AG09309 (cell line): Measurements from ENCODE around the gene NEAT1.

Source experiments
- DNase-seq: peaks from one replicate; pipeline ENCODE4 v3.0.0-alpha.2; 2010; ENCODE audit warnings: low read depth
- H3K4me3 ChIP-seq: 2 replicates; pipeline ENCODE4 v1.5.1; 2011; ENCODE audit warnings: mild to moderate bottlenecking, low read depth, low read length, moderate library complexity; ENCODE audit not compliant: control insufficient read depth
- TF ChIP-seq, protein P1 (sequence below): IDR thresholded peaks from 2 replicates; pipeline ENCODE4 v1.5.1; 2011; ENCODE audit warnings: mild to moderate bottlenecking, low read depth, low read length, inconsistent platforms; ENCODE audit not compliant: insufficient read depth, control insufficient read depth; ENCODE audit errors: missing control alignments

NEAT1 gene

DNA sequence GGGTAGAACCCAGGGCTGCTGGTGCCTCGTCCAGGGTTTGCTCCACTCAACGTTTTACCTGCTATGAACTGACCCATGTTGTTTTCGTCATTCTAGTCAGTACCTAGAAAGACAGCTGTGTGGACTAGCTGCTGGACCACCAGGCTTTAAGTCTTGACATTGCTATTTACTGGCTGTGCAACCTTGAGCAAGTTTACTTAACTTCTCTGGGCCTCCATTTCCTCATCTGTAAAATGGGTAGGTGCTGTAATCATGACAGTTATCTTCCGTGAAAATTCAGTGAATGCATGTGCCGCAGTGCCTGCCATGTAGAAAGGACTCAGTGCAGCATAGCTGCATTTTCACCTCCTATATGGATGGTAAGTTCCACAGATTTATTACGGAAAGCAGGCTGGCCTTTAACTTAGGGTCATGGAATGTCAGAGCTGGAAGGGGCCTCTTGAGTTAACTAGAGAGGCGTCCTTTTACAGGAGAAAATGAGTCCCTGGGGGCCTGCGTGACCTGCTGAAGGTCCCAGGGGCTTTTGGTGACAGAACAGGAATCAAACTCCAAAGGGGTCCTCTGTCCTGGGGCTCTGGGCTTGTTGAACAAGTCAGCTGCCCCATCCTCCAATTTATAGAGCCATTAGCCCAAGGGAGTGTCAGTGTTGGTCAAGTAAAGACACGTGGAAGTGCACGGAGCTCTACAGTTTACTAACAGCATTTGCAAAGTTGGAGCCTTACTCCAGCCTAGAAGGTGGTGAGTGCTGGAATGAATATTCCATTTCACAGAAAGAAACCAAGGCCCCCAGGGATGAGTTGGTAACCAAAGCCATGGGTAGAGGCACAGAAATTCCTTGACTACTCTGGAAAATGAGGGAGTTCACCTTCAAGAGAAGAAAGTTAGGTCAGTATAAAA is 64.2 kb downstream of the NEAT1 start:
- DNase-seq: no peak
- TF ChIP-seq, protein P1, sequence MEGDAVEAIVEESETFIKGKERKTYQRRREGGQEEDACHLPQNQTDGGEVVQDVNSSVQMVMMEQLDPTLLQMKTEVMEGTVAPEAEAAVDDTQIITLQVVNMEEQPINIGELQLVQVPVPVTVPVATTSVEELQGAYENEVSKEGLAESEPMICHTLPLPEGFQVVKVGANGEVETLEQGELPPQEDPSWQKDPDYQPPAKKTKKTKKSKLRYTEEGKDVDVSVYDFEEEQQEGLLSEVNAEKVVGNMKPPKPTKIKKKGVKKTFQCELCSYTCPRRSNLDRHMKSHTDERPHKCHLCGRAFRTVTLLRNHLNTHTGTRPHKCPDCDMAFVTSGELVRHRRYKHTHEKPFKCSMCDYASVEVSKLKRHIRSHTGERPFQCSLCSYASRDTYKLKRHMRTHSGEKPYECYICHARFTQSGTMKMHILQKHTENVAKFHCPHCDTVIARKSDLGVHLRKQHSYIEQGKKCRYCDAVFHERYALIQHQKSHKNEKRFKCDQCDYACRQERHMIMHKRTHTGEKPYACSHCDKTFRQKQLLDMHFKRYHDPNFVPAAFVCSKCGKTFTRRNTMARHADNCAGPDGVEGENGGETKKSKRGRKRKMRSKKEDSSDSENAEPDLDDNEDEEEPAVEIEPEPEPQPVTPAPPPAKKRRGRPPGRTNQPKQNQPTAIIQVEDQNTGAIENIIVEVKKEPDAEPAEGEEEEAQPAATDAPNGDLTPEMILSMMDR: no peak
- no peak overlapping the region for H3K4me3 ChIP-seq

DNA sequence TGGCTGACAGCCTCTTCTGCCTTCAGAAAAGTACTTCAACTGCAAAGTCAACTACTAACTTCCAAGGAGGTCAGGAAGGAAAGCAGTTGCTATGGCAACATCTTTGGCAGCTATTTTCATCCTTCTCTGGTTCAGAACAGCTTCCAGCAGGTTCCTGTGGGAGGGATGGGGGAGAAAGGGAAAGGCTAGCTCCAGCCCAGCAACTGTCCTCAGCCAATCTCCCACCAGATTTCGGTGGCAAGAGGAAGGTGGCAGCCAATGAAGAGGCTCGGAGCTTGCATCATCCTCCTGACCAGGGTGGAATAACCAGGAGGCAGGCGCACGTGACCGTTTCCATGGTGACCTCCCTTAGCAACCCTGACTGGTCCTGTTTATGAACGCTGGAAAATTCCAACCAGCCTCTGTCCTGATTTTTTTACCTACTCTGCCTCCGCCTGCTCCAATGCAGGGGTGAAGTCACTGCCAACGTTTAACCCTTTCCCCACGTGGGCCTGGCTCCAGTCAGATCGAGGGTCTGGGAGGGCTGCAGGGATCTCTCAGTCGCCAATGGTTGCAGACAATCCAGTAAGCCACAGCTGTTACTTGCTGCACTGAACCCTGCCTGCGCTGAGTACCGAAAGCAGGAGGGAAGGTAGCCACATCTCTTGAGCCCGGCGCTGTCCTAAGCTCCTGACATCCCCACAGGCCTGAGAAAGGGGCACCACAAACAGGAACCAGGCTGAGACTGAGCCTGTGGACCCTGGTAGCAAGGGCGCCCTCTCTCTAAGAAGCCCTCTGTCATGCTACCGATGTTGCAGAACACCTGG is 65.1 kb downstream of the NEAT1 start:
- peak; percentile 100 for DNase-seq
- no peak overlapping the region for H3K4me3 ChIP-seq
- TF ChIP-seq, protein P1: no peak

DNA sequence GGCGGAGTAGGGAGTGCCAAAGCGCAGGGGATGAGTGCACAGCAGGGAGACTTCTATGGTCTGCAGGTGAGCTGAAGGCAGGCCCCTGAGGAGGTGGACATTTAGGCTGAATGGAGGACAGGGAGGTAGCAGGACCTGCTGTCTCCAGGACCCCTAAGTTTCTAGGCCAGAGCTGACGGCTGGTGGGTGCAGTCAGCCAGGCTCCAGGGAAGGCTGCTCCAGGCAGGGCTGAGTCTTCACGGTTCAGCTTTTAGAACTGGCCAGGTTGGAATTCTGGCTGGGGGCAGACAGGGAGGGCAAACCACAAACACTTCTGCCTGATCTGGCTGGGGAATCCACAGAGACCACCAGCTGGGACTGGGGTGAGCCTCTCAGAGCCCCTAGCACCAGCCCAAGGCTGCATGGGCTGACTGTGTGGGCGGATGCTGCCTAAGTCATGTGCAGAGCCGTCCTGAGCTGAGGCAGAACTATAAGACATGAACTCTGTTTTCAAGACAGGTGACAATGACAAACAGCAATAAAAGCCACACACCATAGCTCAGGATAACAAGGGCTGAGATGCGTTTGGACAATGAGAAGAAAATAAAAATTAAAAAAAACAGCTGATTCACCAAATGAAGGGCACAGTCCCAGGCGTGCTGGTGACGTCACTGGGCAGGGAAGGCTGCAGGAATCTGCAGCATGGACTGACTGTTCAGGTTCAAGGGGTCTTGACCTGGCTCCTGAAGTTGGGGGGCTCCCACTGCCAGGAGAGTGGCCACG is 65.9 kb downstream of the NEAT1 start:
- H3K4me3 ChIP-seq: no peak overlapping the region
- DNase-seq: no peak
- TF ChIP-seq, protein P1: no peak

DNA sequence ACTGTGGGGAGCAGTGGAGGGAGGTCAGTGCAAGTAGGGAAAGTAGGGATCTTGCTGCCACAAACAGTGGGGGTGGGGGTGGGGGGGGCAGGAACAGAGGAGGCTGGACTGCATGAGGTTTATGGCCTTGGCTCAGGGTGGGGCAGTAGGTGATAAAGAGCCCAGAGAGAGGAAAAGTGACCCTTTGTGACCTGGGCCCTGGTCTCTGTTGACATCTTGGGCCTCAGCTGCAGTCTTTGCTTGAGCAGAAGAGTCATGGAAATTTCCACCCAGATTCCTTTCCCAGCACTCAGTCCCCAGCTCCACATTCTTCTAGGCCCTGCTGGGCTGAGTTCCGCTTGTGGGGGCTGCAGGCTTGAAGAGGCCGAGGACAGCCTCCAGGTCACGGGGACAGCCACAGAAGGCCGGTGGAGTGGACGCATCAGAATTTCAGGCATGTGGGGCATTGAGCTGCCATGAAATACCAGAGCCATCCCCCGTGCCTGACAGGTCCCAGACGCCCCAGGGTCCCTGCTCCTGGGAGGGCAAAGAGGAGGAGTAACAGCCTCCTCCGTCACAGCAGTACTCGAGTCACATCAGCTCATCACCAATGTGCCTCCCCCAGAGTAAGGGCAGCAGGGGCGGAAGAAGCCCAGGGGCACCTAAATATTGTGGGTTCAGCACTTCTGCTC is 66.6 kb downstream of the NEAT1 start:
- H3K4me3 ChIP-seq: no peak overlapping the region
- TF ChIP-seq, protein P1: no peak
- DNase-seq: no peak

DNA sequence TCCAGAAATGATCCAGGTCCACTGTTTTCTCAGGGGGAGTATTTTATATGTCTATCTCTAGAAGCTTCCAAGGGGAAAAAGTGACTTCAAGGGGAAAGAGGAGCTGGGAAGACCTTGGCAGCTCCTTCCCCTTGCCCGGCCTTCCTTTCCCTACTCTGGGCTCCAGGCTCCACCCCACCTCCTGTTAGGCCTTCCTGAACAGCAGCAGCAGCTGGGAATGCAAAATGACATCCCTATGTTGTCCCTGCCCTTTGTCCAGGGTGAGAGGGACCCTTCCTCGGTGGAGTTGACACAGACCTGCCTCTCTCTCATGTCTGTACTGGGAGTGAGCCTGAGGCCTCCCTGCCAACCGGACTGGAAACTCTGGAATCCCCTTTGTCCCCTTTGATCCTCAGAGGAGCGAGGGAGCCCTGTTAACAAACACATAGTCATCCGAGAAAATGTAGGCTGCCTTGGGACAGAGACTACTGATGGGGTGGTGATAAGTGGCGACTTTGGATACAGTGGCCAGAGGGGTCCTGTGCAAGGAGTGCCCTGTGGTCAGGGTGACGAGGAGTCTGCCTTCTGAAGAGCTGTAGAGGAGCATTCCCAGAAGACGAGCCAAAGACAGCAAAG is 67.2 kb downstream of the NEAT1 start:
- TF ChIP-seq, protein P1: no peak
- H3K4me3 ChIP-seq: no peak overlapping the region
- DNase-seq: no peak

DNA sequence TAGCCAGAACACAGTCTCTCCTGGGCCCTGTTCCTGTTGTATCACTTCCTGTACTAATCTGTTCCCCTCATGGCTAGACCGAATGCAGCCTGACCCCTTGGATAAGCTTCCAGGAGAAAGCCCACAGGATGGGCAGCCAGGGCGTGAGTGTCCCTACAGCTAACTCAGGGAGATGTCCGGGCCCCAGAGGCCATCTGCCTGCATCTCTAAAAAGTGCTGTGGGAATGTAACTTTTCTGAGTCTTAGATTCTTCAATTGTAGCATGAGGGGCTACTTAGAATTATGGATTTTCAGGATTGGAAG is 68.5 kb downstream of the NEAT1 start:
- no peak overlapping the region for H3K4me3 ChIP-seq
- TF ChIP-seq, protein P1: no peak
- no peak for DNase-seq
